ENCODE results near the gene CEMIP. TPM values are rescaled to one million over a fixed set of nuclear protein-coding genes. Genes with fewer than 3 reads are reported as not detected.

Gene CEMIP
- total RNA-seq, 4 donors from 2014 or later = 3.4 to 9.7 (median 4.9) TPM

GRCh38 chr15:80921736-80922410 is 142.7 kb downstream of the CEMIP start:
- 92 to 95% methylated on average over 20 of the region's 20 CpGs for WGBS, 2 donors
- H3K4me3 ChIP-seq (ENCODE audit: low read depth, poor library complexity, severe bottlenecking) = no peak overlapping the region
- TF ChIP-seq POLR2A (IDR thresholded peaks at IDR 0.05) (no peak), CTCF (IDR thresholded peaks at IDR 0.05) (no peak)
- DNase-seq (ENCODE audit: low spot score in 2 of 2) = no peak
- intact Hi-C loops (cut with DNase I; ENCODE audit: low total_unique reads) = no loop called here

GRCh38 chr15:80923668-80924067 is 144.5 kb downstream of the CEMIP start:
- TF ChIP-seq POLR2A (IDR thresholded peaks at IDR 0.05) (no peak), CTCF (IDR thresholded peaks at IDR 0.05) (no peak)
- intact Hi-C loops (cut with DNase I; ENCODE audit: low total_unique reads) = no loop called here
- H3K4me3 ChIP-seq (ENCODE audit: low read depth, poor library complexity, severe bottlenecking) = no peak overlapping the region
- 89 to 95% methylated on average over 6 of the region's 6 CpGs for WGBS, 2 donors
- DNase-seq (ENCODE audit: low spot score in 2 of 2) = no peak

- WGBS, 2 donors = 87 to 98% methylated on average over 4 of the region's 4 CpGs
- DNase-seq (ENCODE audit: low spot score in 2 of 2) = no peak
- TF ChIP-seq POLR2A (IDR thresholded peaks at IDR 0.05) = no peak
- TF ChIP-seq CTCF (IDR thresholded peaks at IDR 0.05) = no peak
- intact Hi-C loops (cut with DNase I; ENCODE audit: low total_unique reads) = no loop called here
- no peak overlapping the region for H3K4me3 ChIP-seq (ENCODE audit: low read depth, poor library complexity, severe bottlenecking)
Observed at GRCh38 chr15:80924278-80924677, 145.1 kb downstream of the CEMIP start.

GRCh38 chr15:80925597-80926059 is 146.5 kb downstream of the CEMIP start:
- TF ChIP-seq POLR2A (IDR thresholded peaks at IDR 0.05) = no peak
- TF ChIP-seq CTCF (IDR thresholded peaks at IDR 0.05) = no peak
- WGBS, 2 donors = 86 to 87% methylated on average over 17 of the region's 17 CpGs
- DNase-seq (ENCODE audit: low spot score in 2 of 2) = no peak
- intact Hi-C loops (cut with DNase I; ENCODE audit: low total_unique reads) = no loop called here
- H3K4me3 ChIP-seq (ENCODE audit: low read depth, poor library complexity, severe bottlenecking) = no peak overlapping the region

GRCh38 chr15:80926126-80926525 is 147.0 kb downstream of the CEMIP start:
- TF ChIP-seq CTCF (IDR thresholded peaks at IDR 0.05) (no peak), POLR2A (IDR thresholded peaks at IDR 0.05) (no peak)
- WGBS, 2 donors = 80 to 94% methylated on average over 3 of the region's 3 CpGs

GRCh38 chr15:80929225-80929624 is 150.1 kb downstream of the CEMIP start:
- DNase-seq (ENCODE audit: low spot score in 2 of 2) = no peak
- WGBS, 2 donors = 96 to 97% methylated on average over 4 of the region's 4 CpGs
- no peak overlapping the region for H3K4me3 ChIP-seq (ENCODE audit: low read depth, poor library complexity, severe bottlenecking)
- no peak for TF ChIP-seq POLR2A (IDR thresholded peaks at IDR 0.05)
- TF ChIP-seq CTCF (IDR thresholded peaks at IDR 0.05) = no peak
- intact Hi-C loops (cut with DNase I; ENCODE audit: low total_unique reads) = no loop called here

More at GRCh38 chr15:80926126-80926525, 147.0 kb downstream of the CEMIP start:
- DNase-seq (ENCODE audit: low spot score in 2 of 2) = no peak
- intact Hi-C loops (cut with DNase I; ENCODE audit: low total_unique reads) = no loop called here
- H3K4me3 ChIP-seq (ENCODE audit: low read depth, poor library complexity, severe bottlenecking) = no peak overlapping the region

Data from lower leg skin (tissue), 4 donors.